Endothelial cell of umbilical vein (primary cell): ENCODE measurements around the gene FOXL3.

Experiments used
- POLR2A ChIP-seq: IDR thresholded peaks from 2 replicates; pipeline ENCODE4 v1.6.1; 2012; ENCODE audit warnings: low read depth, mild to moderate bottlenecking, control low read depth, low read length
- TF ChIP-seq, protein P1 (sequence below), 2 donors: IDR thresholded peaks; 1 replicate in 1 of 2; 2 replicates in 1 of 2; pipeline ENCODE4 v1.5.1; 2011; ENCODE audit warnings: low read length in 2 of 2, mild to moderate bottlenecking in 2 of 2, moderate library complexity in 2 of 2, control low read depth in 1 of 2, inconsistent platforms in 1 of 2, low read depth in 1 of 2; ENCODE audit not compliant: insufficient read depth in 1 of 2; ENCODE audit errors: extremely low read depth in 1 of 2

DNA sequence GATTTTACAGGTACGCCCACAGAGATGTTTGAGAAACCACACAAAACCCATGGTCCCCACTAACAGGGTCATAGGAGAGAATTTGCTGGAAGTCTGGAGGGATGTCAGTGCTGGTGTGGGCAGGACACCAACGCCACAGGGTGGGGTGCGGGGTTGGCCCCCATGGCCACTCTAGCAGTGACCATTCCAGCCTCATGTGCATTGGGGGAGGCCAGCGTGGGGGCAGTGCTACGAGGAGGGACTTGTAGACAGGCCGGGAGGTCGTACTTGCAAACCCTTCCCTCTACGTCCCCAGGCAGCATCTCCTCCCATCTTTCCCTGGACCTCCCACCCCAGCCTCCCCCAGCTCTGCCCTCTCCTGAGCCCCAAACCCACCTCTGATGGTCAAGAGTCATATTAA lies 34.0 kb downstream of the FOXL3 start:
- TF ChIP-seq, protein P1, sequence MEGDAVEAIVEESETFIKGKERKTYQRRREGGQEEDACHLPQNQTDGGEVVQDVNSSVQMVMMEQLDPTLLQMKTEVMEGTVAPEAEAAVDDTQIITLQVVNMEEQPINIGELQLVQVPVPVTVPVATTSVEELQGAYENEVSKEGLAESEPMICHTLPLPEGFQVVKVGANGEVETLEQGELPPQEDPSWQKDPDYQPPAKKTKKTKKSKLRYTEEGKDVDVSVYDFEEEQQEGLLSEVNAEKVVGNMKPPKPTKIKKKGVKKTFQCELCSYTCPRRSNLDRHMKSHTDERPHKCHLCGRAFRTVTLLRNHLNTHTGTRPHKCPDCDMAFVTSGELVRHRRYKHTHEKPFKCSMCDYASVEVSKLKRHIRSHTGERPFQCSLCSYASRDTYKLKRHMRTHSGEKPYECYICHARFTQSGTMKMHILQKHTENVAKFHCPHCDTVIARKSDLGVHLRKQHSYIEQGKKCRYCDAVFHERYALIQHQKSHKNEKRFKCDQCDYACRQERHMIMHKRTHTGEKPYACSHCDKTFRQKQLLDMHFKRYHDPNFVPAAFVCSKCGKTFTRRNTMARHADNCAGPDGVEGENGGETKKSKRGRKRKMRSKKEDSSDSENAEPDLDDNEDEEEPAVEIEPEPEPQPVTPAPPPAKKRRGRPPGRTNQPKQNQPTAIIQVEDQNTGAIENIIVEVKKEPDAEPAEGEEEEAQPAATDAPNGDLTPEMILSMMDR (IDR thresholded peaks at IDR 0.05; ENCODE audit: extremely low read depth in 1 of 2, insufficient read depth in 1 of 2, low read depth in 1 of 2, low read length in 2 of 2): no peak
- no peak for TF ChIP-seq POLR2A
